ENCODE results near the gene CARD10. TPM values are rescaled to one million over a fixed set of nuclear protein-coding genes. Genes with fewer than 3 reads are reported as not detected.

Gene CARD10
- polyA plus RNA-seq, 1 of the 3 experiments (the other 2 are of a cell fraction), result 14.5 TPM

DNA sequence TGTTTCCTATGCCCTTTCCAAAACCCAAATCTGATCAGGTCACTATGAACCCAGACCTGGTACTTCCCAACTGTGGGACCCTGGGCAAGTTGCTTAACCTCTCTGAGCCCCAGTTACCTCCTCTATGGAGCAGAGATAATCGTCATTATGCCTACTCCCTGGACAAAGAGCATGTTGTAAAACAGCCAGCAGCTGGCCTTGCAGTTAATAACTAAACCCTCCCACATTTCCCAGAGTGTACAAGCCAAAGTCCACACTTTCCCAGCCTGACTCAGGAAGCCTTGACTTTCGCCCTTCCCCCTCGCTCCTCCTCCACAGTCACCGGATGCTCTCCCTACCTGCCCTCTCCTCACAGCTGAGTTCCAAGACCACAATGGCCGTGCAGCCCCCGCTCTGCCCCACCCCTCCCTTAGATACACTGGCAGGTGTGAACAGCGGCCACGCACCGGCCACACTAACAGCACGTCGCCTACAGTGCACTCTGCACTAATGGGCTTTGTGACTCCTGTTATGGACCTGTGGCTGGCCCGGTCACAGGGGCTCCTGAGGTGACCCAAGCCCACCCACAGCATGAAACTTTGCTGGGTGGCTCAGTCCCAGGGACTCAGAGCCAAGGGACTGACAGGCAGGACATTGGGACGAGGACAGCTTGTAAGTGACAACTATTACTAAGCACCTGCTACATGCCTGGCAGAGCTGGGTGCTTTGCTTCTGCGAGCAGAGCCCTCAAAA lies 17.4 kb downstream of the CARD10 start:
- Histone ChIP-seq H3F3A (replicated peaks; ENCODE audit: insufficient read depth) (peaks cover 16% of the 10 kb centered on the region), H3K36me3 (replicated peaks in 1 of 2; ENCODE audit: control insufficient read depth in 1 of 2, insufficient read depth in 2 of 2, low read length in 1 of 2) (peaks cover 0 to 6% of the 10 kb centered on the region in 2 experiments), H2AFZ (ENCODE audit: low read depth) (no peak overlapping the region), H3K9me2 (no peaks in the 10 kb centered on the region), H3K9me3 (no peaks in the 10 kb centered on the region), H4K20me1 (ENCODE audit: insufficient read depth) (no peaks in the 10 kb centered on the region), H3K27ac (ENCODE audit: low read depth in 2 of 2, low read length in 1 of 2) (peak overlapping the region in 1 of 2 experiments; percentile 58; a peak in 2 of 4 replicates), H3K79me2 (ENCODE audit: insufficient read depth) (no peaks in the 10 kb centered on the region), H3K27me3 (ENCODE audit: insufficient read depth) (no peaks in the 10 kb centered on the region), H3K4me3 (ENCODE audit: low read depth in 2 of 2, low read length in 1 of 2) (no peak overlapping the region), H3K4me1 (ENCODE audit: control insufficient read depth in 1 of 2, insufficient read depth in 2 of 2, low read depth in 1 of 2, low read length in 1 of 2) (peaks cover 13 to 52% of the 10 kb centered on the region in 2 experiments), H3K4me2 (0 out of 2 replicates have a peak overlapping the region, but pooled peaks have one; percentile 42), H3K9ac (no peak overlapping the region)
- ChIA-PET CTCF (interaction anchor here (0.7 to 2.1 kb wide), 3 partner anchors 11 to 185 kb away, joined by 3 to 6 read pairs (median 3); no protein-coding TSS in a partner anchor), POLR2A (no interaction called here)
- TF ChIP-seq TAF1 (IDR thresholded peaks at IDR 0.05; ENCODE audit: borderline replicate concordance, low read depth, low read length) (no peak), FOXJ3 (CRISPR knock-in tag; IDR thresholded peaks at IDR 0.05) (no peak), SMC3 (IDR thresholded peaks at IDR 0.05; ENCODE audit: low read depth, low read length) (no peak), RXRA (IDR thresholded peaks at IDR 0.05; ENCODE audit: borderline replicate concordance, low read depth) (no peak), SIN3A (IDR thresholded peaks at IDR 0.05; ENCODE audit: borderline replicate concordance, low read depth, low read length) (no peak), TCF12 (IDR thresholded peaks at IDR 0.05) (no peak), YY1 (IDR thresholded peaks at IDR 0.05; ENCODE audit: low read depth) (no peak), MEF2A (IDR thresholded peaks at IDR 0.05; ENCODE audit: borderline replicate concordance, low read depth) (no peak), MXI1 (IDR thresholded peaks at IDR 0.05; ENCODE audit: low read depth, low read length) (no peak)
- TF ChIP-seq, protein P1, sequence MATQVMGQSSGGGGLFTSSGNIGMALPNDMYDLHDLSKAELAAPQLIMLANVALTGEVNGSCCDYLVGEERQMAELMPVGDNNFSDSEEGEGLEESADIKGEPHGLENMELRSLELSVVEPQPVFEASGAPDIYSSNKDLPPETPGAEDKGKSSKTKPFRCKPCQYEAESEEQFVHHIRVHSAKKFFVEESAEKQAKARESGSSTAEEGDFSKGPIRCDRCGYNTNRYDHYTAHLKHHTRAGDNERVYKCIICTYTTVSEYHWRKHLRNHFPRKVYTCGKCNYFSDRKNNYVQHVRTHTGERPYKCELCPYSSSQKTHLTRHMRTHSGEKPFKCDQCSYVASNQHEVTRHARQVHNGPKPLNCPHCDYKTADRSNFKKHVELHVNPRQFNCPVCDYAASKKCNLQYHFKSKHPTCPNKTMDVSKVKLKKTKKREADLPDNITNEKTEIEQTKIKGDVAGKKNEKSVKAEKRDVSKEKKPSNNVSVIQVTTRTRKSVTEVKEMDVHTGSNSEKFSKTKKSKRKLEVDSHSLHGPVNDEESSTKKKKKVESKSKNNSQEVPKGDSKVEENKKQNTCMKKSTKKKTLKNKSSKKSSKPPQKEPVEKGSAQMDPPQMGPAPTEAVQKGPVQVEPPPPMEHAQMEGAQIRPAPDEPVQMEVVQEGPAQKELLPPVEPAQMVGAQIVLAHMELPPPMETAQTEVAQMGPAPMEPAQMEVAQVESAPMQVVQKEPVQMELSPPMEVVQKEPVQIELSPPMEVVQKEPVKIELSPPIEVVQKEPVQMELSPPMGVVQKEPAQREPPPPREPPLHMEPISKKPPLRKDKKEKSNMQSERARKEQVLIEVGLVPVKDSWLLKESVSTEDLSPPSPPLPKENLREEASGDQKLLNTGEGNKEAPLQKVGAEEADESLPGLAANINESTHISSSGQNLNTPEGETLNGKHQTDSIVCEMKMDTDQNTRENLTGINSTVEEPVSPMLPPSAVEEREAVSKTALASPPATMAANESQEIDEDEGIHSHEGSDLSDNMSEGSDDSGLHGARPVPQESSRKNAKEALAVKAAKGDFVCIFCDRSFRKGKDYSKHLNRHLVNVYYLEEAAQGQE (IDR thresholded peaks at IDR 0.05; ENCODE audit: low read depth, low read length), result no peak
- TF ChIP-seq, protein P2, sequence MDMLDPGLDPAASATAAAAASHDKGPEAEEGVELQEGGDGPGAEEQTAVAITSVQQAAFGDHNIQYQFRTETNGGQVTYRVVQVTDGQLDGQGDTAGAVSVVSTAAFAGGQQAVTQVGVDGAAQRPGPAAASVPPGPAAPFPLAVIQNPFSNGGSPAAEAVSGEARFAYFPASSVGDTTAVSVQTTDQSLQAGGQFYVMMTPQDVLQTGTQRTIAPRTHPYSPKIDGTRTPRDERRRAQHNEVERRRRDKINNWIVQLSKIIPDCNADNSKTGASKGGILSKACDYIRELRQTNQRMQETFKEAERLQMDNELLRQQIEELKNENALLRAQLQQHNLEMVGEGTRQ (IDR thresholded peaks at IDR 0.05; ENCODE audit: borderline replicate concordance, low read depth, low read length), result no peak
- TF ChIP-seq, protein P3, sequence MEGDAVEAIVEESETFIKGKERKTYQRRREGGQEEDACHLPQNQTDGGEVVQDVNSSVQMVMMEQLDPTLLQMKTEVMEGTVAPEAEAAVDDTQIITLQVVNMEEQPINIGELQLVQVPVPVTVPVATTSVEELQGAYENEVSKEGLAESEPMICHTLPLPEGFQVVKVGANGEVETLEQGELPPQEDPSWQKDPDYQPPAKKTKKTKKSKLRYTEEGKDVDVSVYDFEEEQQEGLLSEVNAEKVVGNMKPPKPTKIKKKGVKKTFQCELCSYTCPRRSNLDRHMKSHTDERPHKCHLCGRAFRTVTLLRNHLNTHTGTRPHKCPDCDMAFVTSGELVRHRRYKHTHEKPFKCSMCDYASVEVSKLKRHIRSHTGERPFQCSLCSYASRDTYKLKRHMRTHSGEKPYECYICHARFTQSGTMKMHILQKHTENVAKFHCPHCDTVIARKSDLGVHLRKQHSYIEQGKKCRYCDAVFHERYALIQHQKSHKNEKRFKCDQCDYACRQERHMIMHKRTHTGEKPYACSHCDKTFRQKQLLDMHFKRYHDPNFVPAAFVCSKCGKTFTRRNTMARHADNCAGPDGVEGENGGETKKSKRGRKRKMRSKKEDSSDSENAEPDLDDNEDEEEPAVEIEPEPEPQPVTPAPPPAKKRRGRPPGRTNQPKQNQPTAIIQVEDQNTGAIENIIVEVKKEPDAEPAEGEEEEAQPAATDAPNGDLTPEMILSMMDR (IDR thresholded peaks at IDR 0.05), result no peak
- WGBS (ENCODE audit: low lambda C conversion rate), result 72% methylated on average over 14 of the region's 14 CpGs
- no peak for DNase-seq

Data from SK-N-SH (cell line).